HepG2 (cell line): ENCODE results near the gene CASTOR1. TPM values are rescaled to one million over a fixed set of nuclear protein-coding genes. Genes with fewer than 3 reads are reported as not detected.

Experiments
- ADNP ChIP-seq: sonication (generic); formaldehyde crosslinking; IDR thresholded peaks from 2 replicates; pipeline ENCODE4 v1.4.0; 2020; ENCODE audit warnings: missing genetic modification reagents
- ASH2L ChIP-seq: fragments of 300-600, 200-600 bp; sonication (generic); IDR thresholded peaks from 2 replicates; pipeline ENCODE4 v1.7.0; 2017; ENCODE audit warnings: low read depth, mild to moderate bottlenecking, moderate library complexity, mixed read lengths, low read length; ENCODE audit not compliant: insufficient read length
- FLYWCH1 ChIP-seq: sonication (generic); formaldehyde crosslinking; IDR thresholded peaks from 2 replicates; pipeline ENCODE4 v1.8.1; 2023; ENCODE audit warnings: mild to moderate bottlenecking, missing genetic modification reagents
- GATAD2A ChIP-seq: IDR thresholded peaks from 2 replicates; pipeline ENCODE4 v1.6.1; 2016
- HES4 ChIP-seq: sonication (generic); formaldehyde crosslinking; IDR thresholded peaks from 2 replicates; pipeline ENCODE4 v1.9.0; 2021; ENCODE audit warnings: mild to moderate bottlenecking, missing genetic modification reagents, borderline replicate concordance
- HOXA9 ChIP-seq: sonication (generic); formaldehyde crosslinking; IDR thresholded peaks from 2 replicates; pipeline ENCODE4 v1.8.1; 2022; ENCODE audit warnings: missing genetic modification reagents, mild to moderate bottlenecking, moderate library complexity, borderline replicate concordance
- ISX ChIP-seq: sonication (generic); formaldehyde crosslinking; conservative IDR thresholded peaks from 2 replicates; pipeline ENCODE4 v1.5.0; 2020; ENCODE audit warnings: missing genetic modification reagents
- MYC ChIP-seq: sonication (generic); formaldehyde crosslinking; IDR thresholded peaks from 2 replicates; pipeline ENCODE4 v1.9.0; 2021; ENCODE audit warnings: missing genetic modification reagents, borderline replicate concordance
- POLR2A ChIP-seq, 2 experiments: IDR thresholded peaks; 2 replicates each; pipeline ENCODE4 v1.6.1; 2011; ENCODE audit warnings: low read depth in 2 of 2, low read length in 2 of 2, mild to moderate bottlenecking in 1 of 2, moderate library complexity in 1 of 2; ENCODE audit not compliant: insufficient read depth in 1 of 2
- PTBP1 ChIP-seq: fragments of 200-400 bp; formaldehyde crosslinking; IDR thresholded peaks from 2 replicates; pipeline ENCODE4 v1.6.1; 2018; ENCODE audit warnings: low read length, low read depth; ENCODE audit not compliant: poor library complexity, severe bottlenecking
- RBFOX2 ChIP-seq: fragments of 200-400 bp; formaldehyde crosslinking; IDR thresholded peaks from 2 replicates; pipeline ENCODE4 v1.6.1; 2017; ENCODE audit warnings: low read depth, mild to moderate bottlenecking, low read length
- RBM22 ChIP-seq: fragments of 200-400 bp; formaldehyde crosslinking; optimal IDR thresholded peaks from 2 replicates; pipeline ENCODE3; 2017; ENCODE audit warnings: mild to moderate bottlenecking, low read length, moderate library complexity
- SAP130 ChIP-seq: IDR thresholded peaks from 2 replicates; pipeline ENCODE4 v1.6.1; 2016; ENCODE audit warnings: low read depth
- TBL1XR1 ChIP-seq: fragments of 150-350 bp; IDR thresholded peaks from 2 replicates; pipeline ENCODE4 v1.6.1; 2014; ENCODE audit warnings: borderline replicate concordance, low read length; ENCODE audit not compliant: partially characterized antibody
- THAP11 ChIP-seq: IDR thresholded peaks from 2 replicates; pipeline ENCODE4 v1.6.1; 2016; ENCODE audit warnings: missing biosample characterization, missing genetic modification reagents
- ZBTB25 ChIP-seq: IDR thresholded peaks from 2 replicates; pipeline ENCODE4 v1.6.1; 2018; ENCODE audit warnings: missing genetic modification reagents
- ZFP36L2 ChIP-seq: sonication (generic); formaldehyde crosslinking; IDR thresholded peaks from 2 replicates; pipeline ENCODE4 v1.4.0; 2020; ENCODE audit warnings: missing genetic modification reagents
- ZFP90 ChIP-seq: sonication (generic); formaldehyde crosslinking; IDR thresholded peaks from 2 replicates; pipeline ENCODE4 v1.8.0; 2022; ENCODE audit warnings: missing genetic modification reagents, mild to moderate bottlenecking, inconsistent platforms, borderline replicate concordance
- ZNF101 ChIP-seq: sonication (generic); formaldehyde crosslinking; IDR thresholded peaks from 2 replicates; pipeline ENCODE4 v1.4.0; 2020; ENCODE audit warnings: mild to moderate bottlenecking, low read depth, missing genetic modification reagents, borderline replicate concordance
- ZNF282 ChIP-seq: fragments of 450-650 bp; IDR thresholded peaks from 2 replicates; pipeline ENCODE4 v1.6.1; 2018; ENCODE audit not compliant: partially characterized antibody
- ZNF615 ChIP-seq: sonication (generic); formaldehyde crosslinking; IDR thresholded peaks from 2 replicates; pipeline ENCODE4 v1.5.0; 2020; ENCODE audit warnings: mild to moderate bottlenecking, missing genetic modification reagents, borderline replicate concordance
- ZNF644 ChIP-seq: IDR thresholded peaks from 2 replicates; pipeline ENCODE4 v1.6.1; 2016; ENCODE audit warnings: low read depth
- polyA plus RNA-seq, 8 experiments: library from polyadenylated mRNA; depleted of rRNA in 3 of 8; stranded (reverse) in 7 of 8; unstranded in 1 of 8; fragments of >200 nt; fragmentation: Illumina TruSeq in 4 of 8; extraction: Trizol in 4 of 8; gene quantifications; 2 replicates each; pipeline versions ENCODE4 v1.2.1 to v1.2.3, GENCODE V29; 2011 to 2016; ENCODE audit warnings: low read depth in 4 of 8, missing spikeins in 1 of 8, mixed read lengths in 1 of 8; ENCODE audit not compliant: insufficient read depth in 1 of 8
- total RNA-seq, 5 experiments: library from RNA; depleted of rRNA; stranded (reverse); fragments of >200 nt; fragmentation: Illumina TruSeq; extraction: Trizol; gene quantifications; 2 replicates each; pipeline ENCODE4 v1.2.3, GENCODE V29; 2016; ENCODE audit warnings: low read depth in 1 of 5
- TF ChIP-seq, protein P1 (sequence below): sonication (generic); formaldehyde crosslinking; IDR thresholded peaks from 2 replicates; pipeline ENCODE4 v1.4.0; 2020; ENCODE audit warnings: mild to moderate bottlenecking, missing genetic modification reagents
- TF ChIP-seq, protein P2 (sequence below): IDR thresholded peaks from 2 replicates; pipeline ENCODE4 v1.6.1; 2016; ENCODE audit warnings: missing genetic modification reagents, missing compliant biosample characterization
- TF ChIP-seq, protein P3 (sequence below): sonication (generic); IDR thresholded peaks from 2 replicates; pipeline ENCODE4 v1.6.1; 2016; ENCODE audit warnings: low read depth, borderline replicate concordance
- TF ChIP-seq, protein P4 (sequence below): sonication (generic); formaldehyde crosslinking; IDR thresholded peaks from 2 replicates; pipeline ENCODE4 v1.5.0; 2020; ENCODE audit warnings: missing genetic modification reagents

The CASTOR1 gene
- total and polyA plus RNA-seq, 2 of the 13 experiments (the other 11 are each of a cell fraction or from before 2014, with no cell fraction given): 2.6 to 4.4 TPM

DNA sequence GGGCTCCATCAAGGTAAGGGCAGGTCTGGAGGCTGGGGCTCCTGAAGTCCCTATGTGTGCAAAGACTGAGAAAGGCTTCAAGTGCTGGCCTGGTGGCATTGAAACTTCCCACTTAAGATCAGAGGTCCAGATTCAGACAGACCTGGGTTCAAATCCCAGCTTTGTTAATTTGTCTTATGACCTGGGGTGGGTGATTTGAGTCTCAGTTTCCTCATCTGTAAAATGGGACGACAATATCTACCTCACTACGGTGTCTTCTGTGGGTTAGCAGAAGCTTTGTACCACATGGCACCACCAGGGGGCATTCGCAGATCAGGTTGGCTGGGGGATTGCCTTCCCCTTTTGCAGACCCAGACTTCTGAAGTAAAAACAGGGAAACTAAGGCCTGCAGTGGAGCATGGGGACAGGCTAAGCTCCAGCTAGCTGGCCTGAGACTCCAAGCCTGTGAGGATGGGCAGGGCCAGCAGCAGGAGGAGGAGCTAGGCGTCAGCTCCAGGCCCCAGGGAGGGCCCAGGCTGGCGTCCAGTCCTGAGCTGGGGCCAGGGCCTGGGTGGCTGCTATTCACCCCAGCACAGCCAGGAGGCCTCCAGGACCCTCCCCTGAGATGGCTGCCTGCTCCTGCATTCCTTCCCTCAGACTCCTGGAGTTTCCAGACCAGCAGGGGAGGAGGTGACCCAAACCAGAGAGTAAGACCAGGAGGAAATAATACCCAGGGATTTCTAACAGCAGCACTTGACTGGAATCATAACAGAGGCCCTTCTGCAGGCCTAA is 1.5 kb downstream of the CASTOR1 start (continued):
- no peak for TF ChIP-seq RBM22
- no peak for TF ChIP-seq ZNF282
- peak; percentile 36; the same call in 1 of the 2 replicates for TF ChIP-seq ADNP (CRISPR knock-in tag)
- TF ChIP-seq TBL1XR1: no peak
- TF ChIP-seq THAP11 (CRISPR knock-in tag): no peak; the same call in 1 of the 2 replicates
- TF ChIP-seq SAP130: peak; percentile 63; the same call in 1 of the 2 replicates
- no peak for TF ChIP-seq FLYWCH1
- no peak for TF ChIP-seq PTBP1
- no peak for TF ChIP-seq HOXA9
- TF ChIP-seq, protein P1, sequence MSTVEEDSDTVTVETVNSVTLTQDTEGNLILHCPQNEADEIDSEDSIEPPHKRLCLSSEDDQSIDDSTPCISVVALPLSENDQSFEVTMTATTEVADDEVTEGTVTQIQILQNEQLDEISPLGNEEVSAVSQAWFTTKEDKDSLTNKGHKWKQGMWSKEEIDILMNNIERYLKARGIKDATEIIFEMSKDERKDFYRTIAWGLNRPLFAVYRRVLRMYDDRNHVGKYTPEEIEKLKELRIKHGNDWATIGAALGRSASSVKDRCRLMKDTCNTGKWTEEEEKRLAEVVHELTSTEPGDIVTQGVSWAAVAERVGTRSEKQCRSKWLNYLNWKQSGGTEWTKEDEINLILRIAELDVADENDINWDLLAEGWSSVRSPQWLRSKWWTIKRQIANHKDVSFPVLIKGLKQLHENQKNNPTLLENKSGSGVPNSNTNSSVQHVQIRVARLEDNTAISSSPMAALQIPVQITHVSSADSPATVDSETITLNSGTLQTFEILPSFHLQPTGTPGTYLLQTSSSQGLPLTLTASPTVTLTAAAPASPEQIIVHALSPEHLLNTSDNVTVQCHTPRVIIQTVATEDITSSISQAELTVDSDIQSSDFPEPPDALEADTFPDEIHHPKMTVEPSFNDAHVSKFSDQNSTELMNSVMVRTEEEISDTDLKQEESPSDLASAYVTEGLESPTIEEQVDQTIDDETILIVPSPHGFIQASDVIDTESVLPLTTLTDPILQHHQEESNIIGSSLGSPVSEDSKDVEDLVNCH (CRISPR knock-in tag): no peak
- no peak for TF ChIP-seq RBFOX2
- no peak for TF ChIP-seq ZNF101
- TF ChIP-seq ZFP36L2: no peak
- 0 out of 2 replicates have a peak, but pooled peaks have one; percentile 29 for TF ChIP-seq ZFP90
- TF ChIP-seq ASH2L: peak; percentile 41
- no peak for TF ChIP-seq ISX (CRISPR knock-in tag)
- no peak for TF ChIP-seq POLR2A (IDR thresholded peaks at IDR 0.05; ENCODE audit: insufficient read depth in 1 of 2, low read depth in 2 of 2, low read length in 2 of 2)
- TF ChIP-seq, protein P2, sequence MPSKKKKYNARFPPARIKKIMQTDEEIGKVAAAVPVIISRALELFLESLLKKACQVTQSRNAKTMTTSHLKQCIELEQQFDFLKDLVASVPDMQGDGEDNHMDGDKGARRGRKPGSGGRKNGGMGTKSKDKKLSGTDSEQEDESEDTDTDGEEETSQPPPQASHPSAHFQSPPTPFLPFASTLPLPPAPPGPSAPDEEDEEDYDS (CRISPR knock-in tag): peak; percentile 28; the same call in 1 of the 2 replicates
- 0 out of 2 replicates have a peak, but pooled peaks have one; percentile 22 for TF ChIP-seq GATAD2A
- no peak; the same call in 1 of the 2 replicates for TF ChIP-seq ZBTB25 (CRISPR knock-in tag)
- TF ChIP-seq, protein P3, sequence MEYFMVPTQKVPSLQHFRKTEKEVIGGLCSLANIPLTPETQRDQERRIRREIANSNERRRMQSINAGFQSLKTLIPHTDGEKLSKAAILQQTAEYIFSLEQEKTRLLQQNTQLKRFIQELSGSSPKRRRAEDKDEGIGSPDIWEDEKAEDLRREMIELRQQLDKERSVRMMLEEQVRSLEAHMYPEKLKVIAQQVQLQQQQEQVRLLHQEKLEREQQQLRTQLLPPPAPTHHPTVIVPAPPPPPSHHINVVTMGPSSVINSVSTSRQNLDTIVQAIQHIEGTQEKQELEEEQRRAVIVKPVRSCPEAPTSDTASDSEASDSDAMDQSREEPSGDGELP: no peak
- no peak for TF ChIP-seq HES4 (CRISPR knock-in tag)
- no peak for TF ChIP-seq ZNF615 (CRISPR knock-in tag)
- TF ChIP-seq MYC (CRISPR knock-in tag): no peak
- TF ChIP-seq, protein P4, sequence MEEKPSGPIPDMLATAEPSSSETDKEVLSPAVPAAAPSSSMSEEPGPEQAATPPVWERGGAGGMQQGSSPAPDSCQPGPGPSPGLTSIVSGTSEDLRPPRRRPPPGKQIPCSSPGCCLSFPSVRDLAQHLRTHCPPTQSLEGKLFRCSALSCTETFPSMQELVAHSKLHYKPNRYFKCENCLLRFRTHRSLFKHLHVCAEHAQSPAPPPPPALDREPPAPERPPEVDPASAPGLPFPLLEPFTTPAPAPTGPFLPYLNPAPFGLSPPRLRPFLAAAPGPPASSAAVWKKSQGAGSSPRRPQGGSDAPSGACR (CRISPR knock-in tag): 0 out of 2 replicates have a peak, but pooled peaks have one; percentile 51
- TF ChIP-seq ZNF644: no peak
